ENCODE results near the gene FMO2. TPM values are rescaled to one million over a fixed set of nuclear protein-coding genes. Genes with fewer than 3 reads are reported as not detected.

Gene FMO2
- total RNA-seq, 1 experiment from 2014 or later: not detected

DNA sequence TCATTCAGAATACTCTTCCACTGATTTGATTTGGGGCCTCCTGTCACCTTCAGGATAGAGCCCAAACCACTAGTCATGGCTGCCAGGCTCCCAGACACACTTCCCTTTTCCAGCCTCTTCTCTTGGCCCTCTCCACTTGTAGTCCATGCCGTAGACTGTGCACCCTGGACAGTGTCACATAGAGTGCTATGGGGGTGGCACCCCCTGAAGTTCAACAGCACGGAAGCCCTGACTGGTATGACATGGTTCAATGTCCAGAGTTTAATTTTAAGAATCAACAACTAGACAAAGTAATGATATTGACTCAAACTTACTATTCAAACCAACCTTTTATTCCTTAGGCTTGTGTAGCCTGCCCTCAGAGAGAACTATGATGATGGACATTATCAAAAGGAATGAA lies 22.3 kb downstream of the FMO2 start:
- TF ChIP-seq CTCF (IDR thresholded peaks at IDR 0.05; ENCODE audit: insufficient read depth in 1 of 2, low read depth in 1 of 2, low read length in 1 of 2, severe bottlenecking in 1 of 2, unreplicated experiment in 1 of 2): no peak
- Mint-ChIP-seq H3K27me3 (ENCODE audit: insufficient read depth, unreplicated experiment) (no peaks in the 10 kb centered on the region), H3K9me3 (ENCODE audit: unreplicated experiment) (no peaks in the 10 kb centered on the region), H3K36me3 (ENCODE audit: insufficient read depth, unreplicated experiment) (no peaks in the 10 kb centered on the region), H3K27ac (ENCODE audit: unreplicated experiment) (no peak overlapping the region), H3K4me3 (ENCODE audit: unreplicated experiment) (no peak overlapping the region), H3K4me1 (ENCODE audit: low read depth, unreplicated experiment) (peaks cover 11% of the 10 kb centered on the region)
- BruUV-seq (replicated peaks): no TSS peak
- Histone ChIP-seq H3K4me3 (ENCODE audit: low read depth, low read length) (no peak overlapping the region), H3K36me3 (ENCODE audit: control insufficient read depth, insufficient read depth, low read length) (no peaks in the 10 kb centered on the region), H3K9me3 (no peaks in the 10 kb centered on the region), H3K4me1 (peaks cover 28% of the 10 kb centered on the region), H3K27me3 (replicated peaks; ENCODE audit: control insufficient read depth, insufficient read depth, low read length) (no peaks in the 10 kb centered on the region)
- ChIA-PET CTCF (no interaction called here), POLR2A (no interaction called here)
- intact Hi-C loops (cut with micrococcal nuclease; ENCODE audit: unreplicated experiment): no loop called here
- no peak for DNase-seq

DNA sequence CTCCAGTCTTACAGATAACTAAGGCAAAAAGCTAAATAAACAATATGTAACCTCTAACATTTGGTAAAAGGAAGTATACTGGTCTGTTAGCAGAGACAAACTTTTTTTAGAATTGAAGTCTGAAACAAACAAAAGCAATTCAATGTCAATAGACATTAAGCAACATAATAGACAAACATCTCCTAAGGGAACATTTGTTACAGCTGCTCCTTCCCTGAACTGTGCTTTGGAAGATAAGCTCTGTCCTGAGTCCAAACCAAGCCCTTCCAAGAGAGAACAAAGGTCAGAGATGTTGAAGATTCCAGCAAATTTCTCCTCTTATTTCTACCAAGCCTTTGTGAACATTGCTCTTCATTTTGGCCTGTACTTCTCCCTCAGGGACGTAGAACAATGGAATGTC lies 25.3 kb downstream of the FMO2 start:
- no peak for TF ChIP-seq CTCF (IDR thresholded peaks at IDR 0.05; ENCODE audit: insufficient read depth in 1 of 2, low read depth in 1 of 2, low read length in 1 of 2, severe bottlenecking in 1 of 2, unreplicated experiment in 1 of 2)
- POLR2A ChIA-PET: no interaction called here
- H3K27ac Mint-ChIP-seq (ENCODE audit: unreplicated experiment): no peak overlapping the region
- CTCF ChIA-PET: interaction anchor here (1.0 to 1.3 kb wide), 3 partner anchors 16 to 243 kb away, joined by 5 to 8 read pairs (median 5); partner anchors contain the start of gene FMO4
- no TSS peak for BruUV-seq (replicated peaks)
- H3K4me1 Mint-ChIP-seq (ENCODE audit: low read depth, unreplicated experiment): peaks cover 11% of the 10 kb centered on the region
- H3K36me3 Mint-ChIP-seq (ENCODE audit: insufficient read depth, unreplicated experiment): no peaks in the 10 kb centered on the region
- H3K4me1 ChIP-seq: peaks cover 27% of the 10 kb centered on the region
- no peak overlapping the region for H3K4me3 Mint-ChIP-seq (ENCODE audit: unreplicated experiment)
- no peak overlapping the region for H3K4me3 ChIP-seq (ENCODE audit: low read depth, low read length)
- no peaks in the 10 kb centered on the region for H3K9me3 Mint-ChIP-seq (ENCODE audit: unreplicated experiment)
- no peaks in the 10 kb centered on the region for H3K36me3 ChIP-seq (ENCODE audit: control insufficient read depth, insufficient read depth, low read length)
- DNase-seq: peak; percentile 49 to 57
- H3K27me3 ChIP-seq (replicated peaks; ENCODE audit: control insufficient read depth, insufficient read depth, low read length): no peaks in the 10 kb centered on the region
- H3K27me3 Mint-ChIP-seq (ENCODE audit: insufficient read depth, unreplicated experiment): no peaks in the 10 kb centered on the region
- H3K9me3 ChIP-seq: no peaks in the 10 kb centered on the region
- intact Hi-C loops (cut with micrococcal nuclease; ENCODE audit: unreplicated experiment): loop anchor here (2.0 to 5.0 kb wide), 4 partner anchors 16 to 243 kb away; no protein-coding TSS in a partner anchor

DNA sequence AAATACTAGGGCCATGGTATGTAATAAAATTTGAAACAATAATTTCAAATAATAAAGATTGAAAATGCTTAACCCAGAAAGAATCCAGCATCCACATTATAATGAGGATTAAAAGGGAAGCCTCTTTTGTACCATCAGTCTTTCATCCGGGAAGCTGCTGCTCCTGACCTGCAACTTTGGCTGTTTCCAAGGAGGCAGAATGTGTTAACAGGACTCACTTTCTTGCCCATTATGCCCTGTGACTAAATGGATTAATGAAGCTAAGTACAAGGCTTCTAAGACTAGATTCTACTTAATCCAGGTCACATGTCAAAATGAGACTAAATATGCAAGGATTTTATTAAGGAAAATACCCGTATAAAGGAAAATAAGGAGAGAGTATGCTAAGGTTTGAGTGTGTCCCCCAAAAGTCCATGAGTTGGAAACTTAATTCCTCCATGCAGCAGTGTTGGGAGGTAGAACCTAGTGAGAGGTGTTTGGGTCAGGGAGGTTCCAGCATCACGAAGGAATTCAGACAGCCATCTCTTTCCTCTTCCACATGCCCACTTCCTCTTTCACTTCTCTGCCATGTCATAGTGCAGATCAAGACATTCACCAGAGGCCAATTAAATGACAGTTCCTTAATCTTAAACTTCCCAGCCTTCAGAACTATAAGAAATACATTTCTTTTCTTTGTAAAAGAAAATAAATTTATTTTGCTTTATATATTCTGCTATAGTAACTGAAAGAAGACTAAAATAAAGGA lies 27.7 kb downstream of the FMO2 start:
- no peaks in the 10 kb centered on the region for H3K4me1 Mint-ChIP-seq (ENCODE audit: low read depth, unreplicated experiment)
- no peak overlapping the region for H3K4me3 Mint-ChIP-seq (ENCODE audit: unreplicated experiment)
- Histone ChIP-seq H3K9me3 (no peaks in the 10 kb centered on the region), H3K4me1 (peaks cover 18% of the 10 kb centered on the region), H3K4me3 (ENCODE audit: low read depth, low read length) (no peak overlapping the region), H3K36me3 (ENCODE audit: control insufficient read depth, insufficient read depth, low read length) (no peaks in the 10 kb centered on the region), H3K27me3 (replicated peaks; ENCODE audit: control insufficient read depth, insufficient read depth, low read length) (no peaks in the 10 kb centered on the region)
- no peaks in the 10 kb centered on the region for H3K36me3 Mint-ChIP-seq (ENCODE audit: insufficient read depth, unreplicated experiment)
- BruUV-seq (replicated peaks): no TSS peak
- CTCF ChIA-PET: no interaction called here
- POLR2A ChIA-PET: no interaction called here
- DNase-seq: no peak
- TF ChIP-seq CTCF (IDR thresholded peaks at IDR 0.05; ENCODE audit: insufficient read depth in 1 of 2, low read depth in 1 of 2, low read length in 1 of 2, severe bottlenecking in 1 of 2, unreplicated experiment in 1 of 2): no peak
- intact Hi-C loops (cut with micrococcal nuclease; ENCODE audit: unreplicated experiment): loop anchor here (5.0 kb wide), 1 partner anchor 245 kb away; no protein-coding TSS in a partner anchor
- no peak overlapping the region for H3K27ac Mint-ChIP-seq (ENCODE audit: unreplicated experiment)
- H3K9me3 Mint-ChIP-seq (ENCODE audit: unreplicated experiment): no peaks in the 10 kb centered on the region
- no peaks in the 10 kb centered on the region for H3K27me3 Mint-ChIP-seq (ENCODE audit: insufficient read depth, unreplicated experiment)
